GM18519 (cell line): ENCODE results near the gene GRK6.
"Not testable (repeated sequence)": the region's sequence is repeated elsewhere in the genome, so short reads cannot be mapped to it uniquely, and the experiment has no call there.

Source experiments
- ATAC-seq: cut with Tn5 transposase; IDR thresholded peaks from one replicate; pipeline ENCODE4 v1.9.1; 2021; ENCODE audit warnings: mild to moderate bottlenecking, moderate library complexity; ENCODE audit not compliant: unreplicated experiment, low FRiP score

The GRK6 gene

DNA sequence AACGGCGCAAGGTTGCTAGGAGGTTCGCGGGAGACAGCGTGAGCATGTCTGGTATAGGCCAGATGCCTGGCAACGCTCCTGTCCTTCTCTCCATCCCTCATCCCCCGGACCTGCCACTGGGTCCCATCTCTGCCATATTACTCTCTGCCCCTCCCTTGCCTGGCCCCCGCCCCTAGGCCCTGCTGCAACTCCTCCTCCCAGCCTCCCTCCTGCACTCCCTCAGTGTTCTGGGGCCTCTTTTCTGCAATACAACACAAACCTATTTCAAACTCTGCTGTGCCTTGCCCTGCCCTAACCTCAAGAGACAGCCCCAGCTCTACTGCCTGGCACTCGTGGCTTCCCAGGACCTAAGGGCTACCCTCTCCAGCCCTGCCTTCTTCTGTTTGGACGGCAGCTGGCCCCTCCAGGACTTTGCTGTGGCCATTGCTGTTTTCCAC, 55.9 kb downstream of the GRK6 start:
- no peak for ATAC-seq

DNA sequence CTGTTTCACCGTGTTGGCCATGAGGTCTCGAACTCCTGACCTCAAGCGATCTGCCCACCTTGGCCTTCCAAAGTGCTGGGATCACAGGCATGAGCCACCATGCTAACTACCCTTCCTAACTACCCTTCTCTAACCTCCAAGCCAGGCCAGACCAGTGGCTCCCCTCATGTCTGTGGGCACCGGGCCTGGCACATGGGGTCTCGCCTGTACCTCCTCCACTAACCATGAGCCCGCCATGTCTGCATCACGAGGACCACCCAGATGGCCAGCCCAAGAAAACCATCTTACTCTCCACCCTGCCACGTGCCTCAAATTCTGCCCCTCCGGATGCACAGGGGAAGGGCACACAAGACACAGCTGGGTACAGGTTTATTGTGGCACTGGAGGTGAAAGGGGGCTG, 56.6 kb downstream of the GRK6 start:
- no peak for ATAC-seq

DNA sequence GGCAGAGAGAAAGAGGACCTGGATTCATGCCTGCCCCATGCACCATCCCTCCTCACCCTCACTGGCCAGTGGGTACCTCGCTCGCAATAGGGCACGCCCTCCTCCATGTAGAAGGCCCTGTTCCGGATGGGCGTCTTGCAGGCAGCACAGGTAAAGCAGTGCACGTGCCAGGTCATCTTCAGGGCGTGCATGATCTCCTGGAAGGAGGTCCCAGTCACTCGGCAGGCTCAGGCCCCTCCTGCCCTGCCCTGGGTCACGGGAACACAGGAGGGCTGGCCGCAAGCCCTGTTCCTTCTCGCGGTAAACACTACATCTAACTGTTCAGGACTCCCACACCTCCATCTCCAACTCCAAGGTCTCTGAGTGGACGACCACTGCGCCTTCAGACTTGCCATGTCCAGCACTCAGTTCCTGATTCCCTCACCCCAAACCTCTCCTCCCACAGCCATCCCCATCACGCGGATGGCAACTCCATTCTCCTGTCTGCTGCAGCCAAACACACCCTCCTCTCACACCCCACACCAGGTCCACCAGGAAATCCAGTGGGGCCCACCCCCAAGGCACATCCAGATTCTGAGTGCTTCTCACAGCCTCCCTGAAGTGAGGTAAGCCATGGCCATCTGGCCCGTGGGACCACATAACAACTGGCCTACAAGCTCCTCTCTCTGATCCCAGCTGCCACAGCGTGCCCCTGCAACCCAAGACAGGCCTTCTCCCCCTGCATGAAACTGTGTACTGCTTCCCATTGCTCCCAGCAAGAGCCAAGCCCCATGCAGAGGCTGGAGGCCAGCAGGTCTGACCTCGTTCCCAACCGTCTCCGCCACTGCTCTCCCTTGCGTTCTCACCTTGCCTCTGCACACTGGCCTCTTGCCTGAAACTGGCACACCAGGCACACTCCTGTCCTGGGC, 57.8 kb downstream of the GRK6 start:
- no peak for ATAC-seq

DNA sequence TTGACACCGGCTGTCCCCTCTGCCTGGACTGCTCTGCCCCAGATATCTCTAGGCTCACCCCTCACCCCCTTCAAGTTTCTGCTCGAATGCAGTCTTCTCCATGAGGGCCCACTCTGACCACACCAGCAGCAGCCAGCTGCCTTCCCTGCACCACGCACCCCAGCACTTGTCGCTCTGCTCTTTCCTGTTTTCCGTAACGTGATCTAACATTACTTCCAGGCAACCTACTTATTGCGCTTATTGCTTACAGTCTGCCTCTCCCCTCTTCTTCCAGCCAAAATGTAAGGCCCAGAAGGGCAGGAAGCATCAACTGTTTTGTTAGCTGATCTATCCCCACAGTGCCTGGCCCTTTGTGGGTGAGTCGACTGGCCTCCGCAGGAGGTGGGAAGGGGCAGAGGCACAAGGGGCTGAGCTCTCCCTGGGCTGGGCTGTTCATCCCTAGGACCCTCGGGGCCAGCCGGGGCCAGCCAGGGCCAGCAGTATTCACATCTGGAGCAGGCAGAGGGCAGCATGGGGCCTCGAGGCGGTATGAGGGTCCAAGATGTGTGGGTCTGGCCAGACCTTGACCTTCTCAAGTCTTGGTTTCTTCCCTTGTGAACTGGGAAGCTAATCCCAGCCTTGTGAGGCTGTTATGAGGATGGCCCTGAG, 58.5 kb downstream of the GRK6 start:
- ATAC-seq: no peak

DNA sequence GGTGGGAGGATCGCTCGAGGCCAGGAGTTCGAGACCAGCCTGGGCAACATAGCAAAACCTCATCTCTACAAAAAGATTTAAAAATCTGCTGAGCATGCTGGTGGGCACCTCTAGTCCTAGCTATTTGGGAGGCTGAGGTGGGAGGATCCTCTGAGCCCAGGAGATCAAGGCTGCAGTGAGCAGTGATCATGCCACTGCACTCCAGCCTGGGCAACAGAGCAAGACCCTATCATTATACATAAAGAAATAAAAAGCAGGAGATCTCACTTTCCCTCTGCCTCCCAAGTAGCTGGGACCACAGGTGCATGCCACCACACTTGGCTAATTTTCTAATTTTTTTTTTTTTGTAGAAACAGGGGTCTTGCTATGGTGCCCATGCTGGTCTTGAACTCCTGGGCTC, 59.3 kb downstream of the GRK6 start:
- ATAC-seq: not testable (repeated sequence)

DNA sequence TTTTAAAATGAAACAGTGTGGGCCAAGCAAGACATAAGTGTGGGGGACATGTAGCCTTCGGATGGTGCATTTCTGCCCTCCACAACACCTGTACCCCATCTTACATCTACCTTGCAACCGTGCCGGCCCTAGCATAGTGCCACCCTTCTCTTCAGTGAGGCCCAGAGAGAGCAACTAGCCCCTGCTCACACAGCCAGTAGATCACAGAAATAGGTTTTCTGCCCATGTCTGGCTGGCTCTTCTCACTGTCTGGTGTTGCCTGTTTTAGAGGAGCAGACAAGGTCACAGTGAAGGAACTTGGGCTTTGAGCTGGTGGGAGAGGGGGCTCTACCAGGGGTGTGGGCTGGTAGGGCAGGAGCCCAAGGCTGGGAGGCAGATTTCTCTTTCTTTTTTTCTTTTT, 59.8 kb downstream of the GRK6 start:
- no peak for ATAC-seq

DNA sequence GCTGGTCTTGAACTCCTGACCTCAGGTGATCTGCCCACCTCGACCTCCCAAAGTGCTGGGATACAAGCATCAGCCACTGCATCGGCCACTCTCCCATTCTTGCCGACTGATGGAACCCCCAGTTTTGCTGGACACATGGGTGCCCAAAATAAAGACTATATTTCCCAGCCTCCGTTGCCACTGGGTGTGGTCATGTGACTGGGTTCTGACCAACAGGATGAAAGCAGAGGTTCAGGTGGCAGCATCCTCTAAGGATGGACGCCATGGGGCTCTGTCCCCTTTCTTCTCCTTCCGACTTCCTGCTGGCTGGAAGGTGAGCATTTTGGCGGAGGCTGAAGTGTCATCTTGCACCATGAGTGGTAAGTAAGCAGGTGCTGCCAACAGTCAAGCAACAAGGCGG, 60.7 kb downstream of the GRK6 start:
- no peak for ATAC-seq

DNA sequence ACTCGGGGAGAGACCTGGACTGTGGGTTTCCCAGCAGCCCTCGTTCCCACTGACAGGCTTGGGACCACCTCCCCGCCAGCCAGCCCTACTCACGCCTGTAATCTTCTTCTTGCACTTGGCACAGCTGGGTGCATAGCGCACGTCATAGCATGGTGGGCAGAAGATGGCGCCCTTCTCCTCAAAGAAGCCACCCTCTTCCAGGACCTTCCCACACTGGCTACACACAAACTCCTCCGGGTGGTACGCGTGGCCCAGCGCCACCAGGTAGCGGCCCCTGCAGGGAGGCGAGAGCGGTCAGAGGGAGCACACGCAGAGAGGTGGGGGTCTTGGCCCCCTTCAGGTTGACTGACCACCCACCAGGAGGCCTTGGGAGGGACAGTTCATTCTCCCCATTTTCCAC, 61.5 kb downstream of the GRK6 start:
- ATAC-seq: no peak

DNA sequence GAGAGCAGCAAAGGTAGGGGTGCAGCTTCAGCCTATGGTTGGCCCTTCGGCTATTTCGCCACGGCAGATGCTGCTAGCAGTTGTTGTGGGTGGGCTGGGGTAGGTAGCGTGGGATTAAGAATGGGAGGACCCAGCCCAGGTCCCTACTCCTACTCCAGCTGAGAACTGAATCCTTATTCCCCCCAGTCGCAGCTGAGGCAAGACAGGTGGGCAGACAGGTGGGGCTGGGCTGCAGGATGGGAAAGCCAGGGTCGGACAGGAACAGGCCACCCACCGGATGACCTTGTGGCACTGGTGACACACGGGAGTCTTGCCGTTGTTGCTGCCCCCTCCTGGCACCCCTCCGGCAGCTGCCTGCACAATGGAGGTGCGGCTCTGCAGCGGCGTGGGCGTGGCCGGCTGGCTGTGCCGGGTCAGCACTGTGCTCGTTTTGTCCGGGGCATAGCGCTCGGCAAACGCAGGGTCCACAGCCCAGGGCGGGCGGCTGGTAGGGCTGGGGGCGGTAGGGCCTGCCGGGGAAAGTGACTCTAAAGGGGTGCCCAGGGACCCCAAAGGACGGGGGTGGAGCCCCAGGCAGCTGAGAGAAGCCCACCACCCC, 62.7 kb downstream of the GRK6 start:
- ATAC-seq: no peak

DNA sequence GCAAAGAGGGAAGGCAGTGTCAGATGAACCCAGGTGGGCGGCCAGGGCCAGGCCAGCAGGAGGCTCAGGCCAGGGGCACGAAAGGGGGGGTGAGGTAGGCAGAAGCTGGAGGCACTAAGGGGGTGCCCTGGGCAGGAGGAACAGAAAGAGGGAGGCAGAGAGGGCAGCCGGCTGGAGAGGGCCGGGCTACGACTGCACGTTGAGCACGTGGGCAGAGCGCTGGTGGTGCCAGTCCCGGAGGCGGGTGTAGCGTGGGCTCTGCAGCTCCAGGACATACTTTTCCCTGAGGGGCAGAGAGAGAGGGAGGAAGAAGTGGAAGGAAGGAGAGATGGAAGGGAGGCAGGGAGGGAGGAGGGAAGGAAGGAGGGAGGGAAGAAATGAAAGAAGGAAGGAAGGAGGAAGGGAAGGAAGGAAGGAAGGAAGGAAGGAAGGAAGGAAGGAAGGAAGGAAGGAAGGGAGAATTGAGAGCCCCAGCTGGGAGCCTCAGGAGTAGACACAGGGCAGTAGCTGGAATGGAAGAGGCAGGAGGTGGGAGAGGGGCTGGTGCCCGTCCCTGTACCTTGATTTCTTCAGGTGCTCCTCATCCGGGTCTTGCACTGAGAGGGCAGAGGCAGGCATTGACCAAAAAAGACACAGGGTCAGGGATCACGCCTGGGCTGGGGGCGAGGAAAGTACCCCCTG, 64.0 kb downstream of the GRK6 start:
- no peak for ATAC-seq

DNA sequence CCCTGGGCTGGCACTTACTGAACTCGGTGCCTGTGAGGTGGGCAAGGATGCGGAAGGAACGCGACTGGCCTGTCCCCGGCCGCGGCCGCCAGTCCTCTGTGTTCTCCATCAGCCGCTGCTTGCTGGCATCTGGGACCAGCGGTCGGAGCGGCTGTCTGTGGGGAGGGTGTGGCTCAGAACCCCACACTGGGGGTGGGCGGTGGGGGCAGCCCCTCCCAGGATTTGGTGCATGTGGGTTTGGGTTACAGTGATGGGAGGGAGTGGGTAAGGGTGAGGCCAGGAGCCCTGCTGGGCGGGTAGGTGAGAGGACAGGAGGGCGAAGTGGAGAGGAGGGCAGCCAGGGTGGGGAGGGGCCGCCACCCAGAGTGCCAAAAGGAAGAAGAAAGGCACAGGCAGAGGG, 64.5 kb downstream of the GRK6 start:
- no peak for ATAC-seq

DNA sequence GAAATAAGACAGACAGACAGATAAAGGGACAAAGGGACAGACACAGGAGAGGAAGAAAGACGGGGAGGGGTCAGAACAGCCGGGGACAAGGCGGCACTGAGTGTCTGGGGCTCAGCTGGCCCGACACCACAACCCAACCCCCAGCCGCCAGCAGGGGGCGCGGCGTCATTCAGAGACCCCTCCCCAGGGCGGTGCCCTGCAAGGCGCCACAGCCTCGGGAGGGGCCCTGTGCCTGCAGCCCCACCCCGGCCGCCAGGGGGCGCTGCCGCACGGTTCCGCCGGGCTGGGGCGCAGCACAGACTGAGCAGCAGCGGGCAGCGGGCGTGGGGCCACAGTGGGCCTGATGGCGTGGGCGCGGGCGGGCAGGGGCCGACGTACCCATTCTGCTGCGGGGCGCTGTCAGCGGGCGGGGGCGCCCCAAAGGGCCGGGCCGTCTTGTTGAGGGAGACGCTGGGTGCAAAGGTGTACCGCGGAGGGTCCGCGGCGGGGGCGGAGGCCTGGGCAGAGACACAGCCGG, 65.0 kb downstream of the GRK6 start:
- no peak for ATAC-seq

DNA sequence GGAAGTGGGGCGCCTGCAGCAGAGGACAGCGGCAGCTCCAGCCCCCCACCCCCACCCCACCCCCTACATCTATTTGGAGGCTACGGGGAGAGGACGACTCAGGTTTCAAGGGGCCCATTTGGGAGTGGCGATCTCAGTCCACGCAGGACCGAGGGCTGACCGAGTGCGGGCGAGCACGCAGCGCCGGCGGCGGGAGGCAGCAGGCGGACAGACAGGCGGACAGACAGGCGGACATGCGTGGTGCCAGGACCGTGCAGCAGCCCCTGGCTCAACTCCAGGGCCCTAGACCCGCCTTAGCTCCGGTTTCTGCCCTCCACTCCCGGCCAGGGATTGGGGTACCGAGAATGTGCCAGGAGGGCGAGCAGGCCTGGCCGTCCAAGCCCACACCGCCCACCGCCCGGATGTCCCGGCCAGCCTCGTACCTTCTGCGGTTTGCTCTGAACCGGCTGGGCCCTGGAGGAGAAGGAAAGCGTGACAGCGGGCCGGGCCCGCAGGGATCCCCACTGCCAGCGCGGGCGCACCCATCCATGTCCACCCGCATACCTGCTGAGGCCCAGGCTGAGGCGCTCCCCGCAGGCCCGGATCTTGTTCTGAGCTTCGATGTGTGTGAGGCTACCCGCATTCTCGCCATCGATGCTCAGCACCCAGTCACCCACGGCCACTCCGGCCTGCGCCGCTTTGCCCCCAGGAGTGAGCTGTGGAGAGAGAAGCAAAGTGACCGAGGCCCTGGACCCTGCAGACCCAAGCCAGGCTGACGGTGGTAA, 65.7 kb downstream of the GRK6 start:
- ATAC-seq: no peak
